ENCODE results near the gene KCNQ1OT1.

Gene KCNQ1OT1

GRCh38 chr11:2566223-2567025 is 133.4 kb downstream of the KCNQ1OT1 start:
- Mint-ChIP-seq H3K4me1 (ENCODE audit: low read depth) (no peaks in the 10 kb centered on the region), H3K27me3 (no peaks in the 10 kb centered on the region), H3K36me3 (no peaks in the 10 kb centered on the region), H3K9me3 (ENCODE audit: low read depth) (no peaks in the 10 kb centered on the region), H3K4me3 (no peak overlapping the region), H3K27ac (no peak overlapping the region)

- Mint-ChIP-seq H3K9me3 (ENCODE audit: low read depth) (no peaks in the 10 kb centered on the region), H3K36me3 (no peaks in the 10 kb centered on the region), H3K4me1 (ENCODE audit: low read depth) (no peaks in the 10 kb centered on the region), H3K27me3 (no peaks in the 10 kb centered on the region), H3K27ac (no peak overlapping the region), H3K4me3 (no peak overlapping the region)
Measured at GRCh38 chr11:2565447-2566222, 134.2 kb downstream of the KCNQ1OT1 start.

GRCh38 chr11:2564588-2565425 is 135.0 kb downstream of the KCNQ1OT1 start:
- H3K4me3 Mint-ChIP-seq = no peak overlapping the region
- H3K9me3 Mint-ChIP-seq (ENCODE audit: low read depth) = no peaks in the 10 kb centered on the region
- no peak overlapping the region for H3K27ac Mint-ChIP-seq

GRCh38 chr11:2564008-2564530 is 135.7 kb downstream of the KCNQ1OT1 start:
- Mint-ChIP-seq H3K27me3 (no peaks in the 10 kb centered on the region), H3K4me3 (no peak overlapping the region), H3K9me3 (ENCODE audit: low read depth) (no peaks in the 10 kb centered on the region), H3K36me3 (no peaks in the 10 kb centered on the region), H3K4me1 (ENCODE audit: low read depth) (peaks cover under 1% of the 10 kb centered on the region), H3K27ac (no peak overlapping the region)

More at GRCh38 chr11:2564588-2565425, 135.0 kb downstream of the KCNQ1OT1 start:
- Mint-ChIP-seq H3K27me3 (no peaks in the 10 kb centered on the region), H3K4me1 (ENCODE audit: low read depth) (no peaks in the 10 kb centered on the region), H3K36me3 (no peaks in the 10 kb centered on the region)

- H3K27ac Mint-ChIP-seq = no peak overlapping the region
- peaks cover 4% of the 10 kb centered on the region for H3K4me1 Mint-ChIP-seq (ENCODE audit: low read depth)
- no peaks in the 10 kb centered on the region for H3K36me3 Mint-ChIP-seq
- H3K9me3 Mint-ChIP-seq (ENCODE audit: low read depth) = no peaks in the 10 kb centered on the region
- no peak overlapping the region for H3K4me3 Mint-ChIP-seq
- no peaks in the 10 kb centered on the region for H3K27me3 Mint-ChIP-seq
Measured at GRCh38 chr11:2563213-2564007, 136.4 kb downstream of the KCNQ1OT1 start.

DNA sequence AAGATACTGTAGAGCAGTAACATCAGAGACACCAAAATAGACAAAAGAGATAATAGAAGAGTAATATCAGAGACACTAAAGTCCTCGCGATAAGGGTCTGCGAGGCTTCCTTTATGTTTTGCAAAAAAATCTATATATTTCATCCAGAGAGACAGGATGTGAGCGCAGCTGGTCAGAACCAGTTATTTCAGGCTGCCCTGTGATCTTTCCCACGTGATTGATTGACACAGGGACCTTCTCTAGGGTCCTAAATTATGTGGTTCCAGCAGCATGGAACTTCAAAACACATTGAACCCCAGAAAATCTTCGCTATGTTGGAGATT is 136.9 kb downstream of the KCNQ1OT1 start:
- Mint-ChIP-seq H3K4me3 (no peak overlapping the region), H3K9me3 (ENCODE audit: low read depth) (no peaks in the 10 kb centered on the region), H3K36me3 (no peaks in the 10 kb centered on the region), H3K27ac (no peak overlapping the region), H3K4me1 (ENCODE audit: low read depth) (peaks cover 7% of the 10 kb centered on the region), H3K27me3 (no peaks in the 10 kb centered on the region)

- Mint-ChIP-seq H3K4me3 (no peak overlapping the region), H3K27ac (no peak overlapping the region), H3K4me1 (ENCODE audit: low read depth) (peaks cover 10% of the 10 kb centered on the region)
Measured at GRCh38 chr11:2561696-2562581, 137.9 kb downstream of the KCNQ1OT1 start.

DNA sequence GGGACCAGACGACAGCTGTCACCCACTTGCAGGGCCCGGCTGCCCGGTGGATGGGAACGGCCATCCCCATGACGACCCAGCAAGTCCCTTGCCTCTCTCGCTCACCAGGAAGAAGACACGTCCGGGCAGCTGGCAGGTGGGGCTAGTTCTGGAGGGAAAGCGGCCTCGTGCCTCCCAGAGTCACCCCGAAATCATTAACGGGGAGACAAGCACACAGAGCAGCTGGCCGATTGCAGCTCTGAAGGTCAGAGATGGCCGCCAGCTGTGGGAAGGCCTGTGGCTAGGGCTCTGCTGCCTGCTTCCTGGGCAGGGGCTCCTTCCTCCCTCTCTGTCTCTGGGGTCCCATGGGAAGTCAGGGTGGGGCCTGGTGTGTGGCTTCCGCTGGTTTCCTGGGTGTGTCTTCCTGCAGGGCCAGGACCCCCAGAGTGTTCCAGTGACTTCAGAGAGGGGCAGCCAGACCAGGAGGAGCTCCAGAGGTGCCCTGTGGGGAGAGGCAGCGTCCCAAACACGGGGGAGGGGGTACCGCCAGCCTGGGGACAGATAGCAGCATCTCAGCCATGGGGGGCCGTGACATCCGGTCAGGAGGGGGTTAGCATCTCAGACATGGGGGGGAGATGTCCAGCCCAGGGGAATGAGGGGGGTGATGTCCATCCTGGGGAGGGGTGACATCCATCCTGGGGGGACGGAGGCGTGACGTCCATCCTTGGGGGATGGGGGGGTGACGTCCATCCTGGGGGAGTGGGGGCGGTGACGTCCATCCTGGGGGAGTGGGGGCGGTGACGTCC is 140.1 kb downstream of the KCNQ1OT1 start:
- Mint-ChIP-seq H3K4me3 (no peak overlapping the region), H3K9me3 (ENCODE audit: low read depth) (no peaks in the 10 kb centered on the region), H3K27me3 (no peaks in the 10 kb centered on the region), H3K4me1 (ENCODE audit: low read depth) (peaks cover 12% of the 10 kb centered on the region), H3K36me3 (peaks cover 4% of the 10 kb centered on the region), H3K27ac (no peak overlapping the region)

More at GRCh38 chr11:2561696-2562581, 137.9 kb downstream of the KCNQ1OT1 start:
- H3K36me3 Mint-ChIP-seq = peaks cover 3% of the 10 kb centered on the region
- H3K9me3 Mint-ChIP-seq (ENCODE audit: low read depth) = no peaks in the 10 kb centered on the region
- no peaks in the 10 kb centered on the region for H3K27me3 Mint-ChIP-seq

DNA sequence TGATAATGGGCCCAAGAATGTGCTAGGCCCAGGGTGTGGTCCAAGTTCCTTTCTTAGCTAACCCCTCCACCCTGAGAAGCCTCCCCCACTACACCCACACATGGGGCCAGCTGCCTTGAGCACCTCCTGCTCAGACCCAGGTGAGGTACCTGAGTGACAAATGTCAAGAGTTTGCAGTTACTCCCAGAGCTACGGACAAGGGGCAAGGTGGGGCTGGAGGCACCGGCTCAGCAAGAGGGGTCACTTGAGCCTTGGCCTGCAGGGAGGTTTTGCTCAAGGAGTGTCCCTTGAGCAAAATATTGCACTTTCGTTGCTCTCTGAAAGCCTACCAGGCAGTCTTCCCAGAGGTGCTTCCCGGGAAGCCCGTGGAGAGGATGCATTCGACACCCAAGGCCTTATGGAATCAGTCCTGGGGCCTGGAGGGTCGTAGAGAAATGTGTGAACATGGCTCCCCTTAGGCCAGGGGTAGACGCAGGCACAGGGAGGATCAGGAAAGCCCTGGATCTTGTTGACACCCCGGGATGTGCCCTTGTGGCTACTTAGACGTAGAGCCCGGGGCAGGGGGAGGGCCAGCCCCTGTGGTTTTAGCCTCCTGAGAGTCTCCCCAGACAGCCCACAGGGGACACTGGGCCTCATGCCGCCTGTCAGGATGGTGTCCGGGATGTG is 140.8 kb downstream of the KCNQ1OT1 start:
- no peak overlapping the region for H3K27ac Mint-ChIP-seq
- peaks cover 12% of the 10 kb centered on the region for H3K4me1 Mint-ChIP-seq (ENCODE audit: low read depth)
- no peaks in the 10 kb centered on the region for H3K9me3 Mint-ChIP-seq (ENCODE audit: low read depth)
- no peaks in the 10 kb centered on the region for H3K27me3 Mint-ChIP-seq
- H3K4me3 Mint-ChIP-seq = no peak overlapping the region
- H3K36me3 Mint-ChIP-seq = peaks cover 4% of the 10 kb centered on the region

DNA sequence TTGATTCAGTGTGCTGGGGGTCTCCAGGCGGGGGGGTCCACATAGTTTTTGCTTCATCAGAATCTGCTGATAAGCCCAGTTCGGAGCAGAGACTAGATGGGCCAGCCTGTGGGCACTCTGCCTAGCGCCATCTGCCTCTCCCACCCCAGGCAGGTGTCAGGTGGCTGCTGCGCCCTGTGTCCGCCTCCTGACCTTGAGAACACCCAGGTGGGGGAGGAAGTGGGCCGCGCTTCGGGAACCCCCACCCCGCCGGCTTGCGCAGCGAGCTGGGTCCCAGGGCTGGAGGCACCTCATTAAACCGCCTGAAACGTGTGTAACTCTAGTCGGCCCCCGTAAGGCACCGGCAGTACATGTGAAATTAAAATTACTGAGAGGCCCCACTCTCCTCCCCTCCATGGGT is 141.4 kb downstream of the KCNQ1OT1 start:
- H3K4me1 Mint-ChIP-seq (ENCODE audit: low read depth) = peaks cover 12% of the 10 kb centered on the region
- no peaks in the 10 kb centered on the region for H3K27me3 Mint-ChIP-seq
- no peak overlapping the region for H3K27ac Mint-ChIP-seq
- H3K4me3 Mint-ChIP-seq = no peak overlapping the region
- H3K9me3 Mint-ChIP-seq (ENCODE audit: low read depth) = no peaks in the 10 kb centered on the region
- peaks cover 4% of the 10 kb centered on the region for H3K36me3 Mint-ChIP-seq

All from activated naive CD8-positive, alpha-beta T cell (primary cell).